ENCODE data around the gene EP400.

GRCh38 chr12:131901431-131902331 is 48.1 kb upstream of the EP400 start:
- TF ChIP-seq CTCF (IDR thresholded peaks at IDR 0.05; ENCODE audit: control extremely low read depth in 1 of 3, insufficient read depth in 1 of 3, low read depth in 1 of 3, low read length in 3 of 3) (no peak), CHD7 (IDR thresholded peaks at IDR 0.05; ENCODE audit: insufficient replicate concordance, low read length) (no peak), POLR2AphosphoS5 (IDR thresholded peaks at IDR 0.05; ENCODE audit: low read depth, low read length) (no peak), EZH2 (IDR thresholded peaks at IDR 0.05; ENCODE audit: low read depth, low read length, severe bottlenecking) (no peak), CHD2 (IDR thresholded peaks at IDR 0.05; ENCODE audit: low read length) (no peak), ATF3 (IDR thresholded peaks at IDR 0.05; ENCODE audit: insufficient read depth, low read depth, low read length) (no peak), NRF1 (IDR thresholded peaks at IDR 0.05; ENCODE audit: low read depth, low read length) (no peak), YY1 (IDR thresholded peaks at IDR 0.05; ENCODE audit: low read depth, low read length) (no peak), POLR2A (IDR thresholded peaks at IDR 0.05; ENCODE audit: control extremely low read depth in 1 of 2, low read depth in 2 of 2, low read length in 2 of 2) (no peak), CEBPB (IDR thresholded peaks at IDR 0.05; ENCODE audit: low read depth, low read length) (no peak)

Data from H1 (cell line).